Subcutaneous abdominal adipose tissue (tissue), 5 donors: ENCODE data around the gene R3HDM4.
A peak's percentile ranks its signal among the peaks of the same experiment; 100 is the strongest.
"Not testable (repeated sequence)": the region's sequence is repeated elsewhere in the genome, so short reads cannot be mapped to it uniquely, and the experiment has no call there.

Source experiments
- H3K27ac ChIP-seq: one replicate; pipeline ENCODE4 v1.7.0; 2013; ENCODE audit warnings: low read depth, mild to moderate bottlenecking, inconsistent platforms, low read length, moderate library complexity
- H3K27me3 ChIP-seq, 5 donors: one replicate each; pipeline ENCODE4 v1.7.0; 2013; ENCODE audit warnings: low read length in 5 of 5, inconsistent platforms in 1 of 5; ENCODE audit not compliant: control insufficient read depth in 5 of 5, insufficient read depth in 4 of 5
- H3K36me3 ChIP-seq, 5 donors: one replicate each; pipeline ENCODE4 v1.7.0; 2013; ENCODE audit warnings: low read length in 5 of 5; ENCODE audit not compliant: control insufficient read depth in 5 of 5, insufficient read depth in 5 of 5
- H3K4me1 ChIP-seq, 5 donors: one replicate each; pipeline ENCODE4 v1.7.0; 2013; ENCODE audit warnings: low read length in 5 of 5, mild to moderate bottlenecking in 3 of 5, moderate library complexity in 1 of 5; ENCODE audit not compliant: control insufficient read depth in 5 of 5, insufficient read depth in 5 of 5
- H3K4me3 ChIP-seq, 5 donors: one replicate each; pipeline ENCODE4 v1.7.0; 2013; ENCODE audit warnings: low read length in 5 of 5, low read depth in 1 of 5
- H3K9ac ChIP-seq, 5 donors: one replicate each; pipeline ENCODE4 v1.7.0; 2013; ENCODE audit warnings: low read length in 5 of 5, mild to moderate bottlenecking in 4 of 5, moderate library complexity in 3 of 5
- H3K9me3 ChIP-seq, 5 donors: one replicate each; pipeline ENCODE4 v1.7.0; 2013; ENCODE audit warnings: low read length in 5 of 5; ENCODE audit not compliant: control insufficient read depth in 5 of 5
- donor health status: healthy.
- donor health status: healthy.
- donor health status: healthy.
- donor health status: healthy.
- donor health status: healthy.

The R3HDM4 gene

GRCh38 chr19:913080-913748, at the start of gene R3HDM4:
R3HDM4 (minus strand) TSS chr19:913219; CDS start chr19:913157, 62 bp downstream.
- peak within 1 kb of the TSS; percentile 72 for H3K27ac ChIP-seq
- H3K4me1 ChIP-seq: peaks cover 2 to 27% (median 17%) of the 10 kb centered on the region in 5 donors
- no peaks in the 10 kb centered on the region for H3K9me3 ChIP-seq

GRCh38 chr19:961866-962620, 49.0 kb upstream of the R3HDM4 start:
- H3K4me3 ChIP-seq: no peak overlapping the region
- no peak overlapping the region for H3K27ac ChIP-seq
- no peaks in the 10 kb centered on the region for H3K27me3 ChIP-seq
- H3K4me1 ChIP-seq: no peaks in the 10 kb centered on the region
- no peak overlapping the region for H3K9ac ChIP-seq
- H3K36me3 ChIP-seq: peaks cover 0 to 64% (median 39%) of the 10 kb centered on the region in 5 donors
- H3K9me3 ChIP-seq: peaks cover 0 to 4% (median 0%) of the 10 kb centered on the region in 5 donors

More at GRCh38 chr19:913080-913748, at the start of gene R3HDM4:
- Histone ChIP-seq H3K4me3 (peak within 1 kb of the TSS; percentile 76 to 87 (median 80)), H3K36me3 (no peaks in the 10 kb centered on the region), H3K27me3 (peaks cover 8 to 14% (median 12%) of the 10 kb centered on the region in 5 donors), H3K9ac (peak within 1 kb of the TSS; percentile 76 to 94 (median 82))

- H3K27me3 ChIP-seq: no peaks in the 10 kb centered on the region
These were observed 47.6 kb upstream of the R3HDM4 start for GRCh38 chr19:960601-960938.

GRCh38 chr19:960020-960419, 47.0 kb upstream of the R3HDM4 start:
- Histone ChIP-seq H3K9ac (no peak overlapping the region), H3K9me3 (no peaks in the 10 kb centered on the region), H3K36me3 (peaks cover 0 to 46% (median 28%) of the 10 kb centered on the region in 5 donors), H3K4me3 (no peak overlapping the region), H3K27me3 (no peaks in the 10 kb centered on the region), H3K4me1 (no peaks in the 10 kb centered on the region), H3K27ac (no peak overlapping the region)

More at GRCh38 chr19:960601-960938, 47.6 kb upstream of the R3HDM4 start:
- H3K9me3 ChIP-seq: no peaks in the 10 kb centered on the region
- no peak overlapping the region for H3K9ac ChIP-seq
- H3K36me3 ChIP-seq: peaks cover 0 to 51% (median 33%) of the 10 kb centered on the region in 5 donors
- no peak overlapping the region for H3K27ac ChIP-seq
- H3K4me1 ChIP-seq: no peaks in the 10 kb centered on the region
- no peak overlapping the region for H3K4me3 ChIP-seq

GRCh38 chr19:958967-959855, 46.2 kb upstream of the R3HDM4 start:
- peaks cover 0 to 38% (median 20%) of the 10 kb centered on the region in 5 donors for H3K36me3 ChIP-seq
- H3K4me3 ChIP-seq: no peak overlapping the region
- no peaks in the 10 kb centered on the region for H3K27me3 ChIP-seq
- H3K9ac ChIP-seq: no peak overlapping the region
- no peaks in the 10 kb centered on the region for H3K4me1 ChIP-seq
- H3K27ac ChIP-seq: no peak overlapping the region
- H3K9me3 ChIP-seq: no peaks in the 10 kb centered on the region

- H3K27me3 ChIP-seq: not testable (repeated sequence)
These were observed 44.6 kb upstream of the R3HDM4 start for GRCh38 chr19:957578-957977.

GRCh38 chr19:956766-957440, 43.9 kb upstream of the R3HDM4 start:
- H3K9ac ChIP-seq: no peak overlapping the region
- no peak overlapping the region for H3K27ac ChIP-seq
- no peak overlapping the region for H3K4me3 ChIP-seq
- peaks cover 0 to 13% (median 8%) of the 10 kb centered on the region in 5 donors for H3K4me1 ChIP-seq
- no peaks in the 10 kb centered on the region for H3K9me3 ChIP-seq
- H3K27me3 ChIP-seq: no peaks in the 10 kb centered on the region
- peaks cover 0 to 25% (median 14%) of the 10 kb centered on the region in 5 donors for H3K36me3 ChIP-seq

More at GRCh38 chr19:957578-957977, 44.6 kb upstream of the R3HDM4 start:
- H3K36me3 ChIP-seq: peaks cover 0 to 26% (median 15%) of the 10 kb centered on the region in 5 donors
- H3K4me3 ChIP-seq, H3K9me3 ChIP-seq, H3K9ac ChIP-seq, H3K27ac ChIP-seq: not testable (repeated sequence)
- H3K4me1 ChIP-seq: peaks cover 0 to 10% (median 6%) of the 10 kb centered on the region in 5 donors

- Histone ChIP-seq H3K36me3 (peaks cover 0 to 23% (median 12%) of the 10 kb centered on the region in 5 donors), H3K4me1 (peaks cover 0 to 16% (median 8%) of the 10 kb centered on the region in 5 donors), H3K9ac (no peak overlapping the region), H3K27me3 (no peaks in the 10 kb centered on the region), H3K4me3 (no peak overlapping the region), H3K27ac (no peak overlapping the region), H3K9me3 (no peaks in the 10 kb centered on the region)
These were observed 43.1 kb upstream of the R3HDM4 start for GRCh38 chr19:955803-956765.
